ENCODE results near the gene SLC36A4.

DNA sequence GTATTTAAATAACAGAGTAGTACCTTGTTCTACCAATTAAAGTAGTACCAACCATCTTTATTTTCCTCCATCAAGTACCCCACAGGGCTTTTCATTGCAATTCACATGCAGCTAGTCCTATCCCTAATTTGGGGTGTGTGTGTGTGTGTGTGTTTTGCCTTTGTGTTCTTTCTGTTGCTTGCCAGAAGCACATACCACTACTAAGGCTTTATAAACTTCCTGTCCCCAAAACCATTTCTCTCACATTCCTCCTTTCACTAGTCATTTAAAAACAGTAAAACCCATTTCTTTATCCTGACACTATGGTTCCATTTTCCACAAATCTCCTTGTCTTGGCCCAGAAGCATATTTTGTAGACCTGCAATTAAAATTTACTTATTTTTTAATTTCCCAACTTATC is 54.6 kb downstream of the SLC36A4 start:
- TF ChIP-seq, protein P1, sequence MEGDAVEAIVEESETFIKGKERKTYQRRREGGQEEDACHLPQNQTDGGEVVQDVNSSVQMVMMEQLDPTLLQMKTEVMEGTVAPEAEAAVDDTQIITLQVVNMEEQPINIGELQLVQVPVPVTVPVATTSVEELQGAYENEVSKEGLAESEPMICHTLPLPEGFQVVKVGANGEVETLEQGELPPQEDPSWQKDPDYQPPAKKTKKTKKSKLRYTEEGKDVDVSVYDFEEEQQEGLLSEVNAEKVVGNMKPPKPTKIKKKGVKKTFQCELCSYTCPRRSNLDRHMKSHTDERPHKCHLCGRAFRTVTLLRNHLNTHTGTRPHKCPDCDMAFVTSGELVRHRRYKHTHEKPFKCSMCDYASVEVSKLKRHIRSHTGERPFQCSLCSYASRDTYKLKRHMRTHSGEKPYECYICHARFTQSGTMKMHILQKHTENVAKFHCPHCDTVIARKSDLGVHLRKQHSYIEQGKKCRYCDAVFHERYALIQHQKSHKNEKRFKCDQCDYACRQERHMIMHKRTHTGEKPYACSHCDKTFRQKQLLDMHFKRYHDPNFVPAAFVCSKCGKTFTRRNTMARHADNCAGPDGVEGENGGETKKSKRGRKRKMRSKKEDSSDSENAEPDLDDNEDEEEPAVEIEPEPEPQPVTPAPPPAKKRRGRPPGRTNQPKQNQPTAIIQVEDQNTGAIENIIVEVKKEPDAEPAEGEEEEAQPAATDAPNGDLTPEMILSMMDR (IDR thresholded peaks at IDR 0.05), result no peak
- TF ChIP-seq POLR2A (IDR thresholded peaks at IDR 0.05), result no peak
